Keratinocyte (primary cell): ENCODE measurements around the gene HEATR1. TPM values are rescaled to one million over a fixed set of nuclear protein-coding genes. Genes with fewer than 3 reads are reported as not detected.

Experiments
- DNase-seq: peaks from one replicate; pipeline ENCODE4 v3.0.0-alpha.2; 2011; ENCODE audit warnings: low read depth, missing footprints, low spot score
- FAIRE-seq: peaks from 2 replicates; lab custom pipeline; 2011; peaks lifted over from hg19 to GRCh38; lab: Jason Lieb, UNC
- H2AFZ ChIP-seq: 2 replicates; pipeline ENCODE4 v1.6.0; 2012; ENCODE audit warnings: low read length, control low read depth, inconsistent platforms; ENCODE audit not compliant: control insufficient read depth
- H3K27ac ChIP-seq: 2 replicates; pipeline ENCODE4 v1.5.1; 2011; ENCODE audit warnings: low read length; ENCODE audit not compliant: control insufficient read depth, insufficient read depth
- H3K27me3 ChIP-seq: 3 replicates; pipeline ENCODE4 v1.6.0; 2011; ENCODE audit warnings: low read length; ENCODE audit not compliant: control insufficient read depth, insufficient read depth; ENCODE audit errors: extremely low read depth
- H3K36me3 ChIP-seq, 2 experiments: 2 replicates in 1 of 2; 3 replicates in 1 of 2; pipeline ENCODE4 v1.5.1; 2011; ENCODE audit warnings: low read length in 2 of 2, mild to moderate bottlenecking in 1 of 2; ENCODE audit not compliant: control insufficient read depth in 2 of 2, insufficient read depth in 2 of 2; ENCODE audit errors: extremely low read depth in 1 of 2
- H3K4me1 ChIP-seq: 3 replicates; pipeline ENCODE4 v1.5.1; 2011; ENCODE audit warnings: low read length; ENCODE audit not compliant: control insufficient read depth, insufficient read depth; ENCODE audit errors: extremely low read depth
- H3K4me2 ChIP-seq: 3 replicates; pipeline ENCODE4 v1.6.0; 2011; ENCODE audit warnings: low read depth, low read length; ENCODE audit not compliant: control insufficient read depth, insufficient read depth; ENCODE audit errors: extremely low read depth
- H3K4me3 ChIP-seq, 3 experiments: fragments of 200-600 bp in 1 of 3; sonication (generic) in 1 of 3; 2 replicates in 2 of 3; 3 replicates in 1 of 3; pipeline ENCODE4 v1.5.1; 2011 to 2016; ENCODE audit warnings: low read length in 3 of 3, mild to moderate bottlenecking in 3 of 3, control low read depth in 2 of 3, inconsistent platforms in 1 of 3, low read depth in 1 of 3, mixed read lengths in 1 of 3, mixed run types in 1 of 3, moderate library complexity in 1 of 3; ENCODE audit not compliant: control insufficient read depth in 2 of 3, insufficient read depth in 2 of 3; ENCODE audit errors: extremely low read depth in 1 of 3
- H3K79me2 ChIP-seq: 2 replicates; pipeline ENCODE4 v1.6.0; 2012; ENCODE audit warnings: low read length; ENCODE audit not compliant: control insufficient read depth, insufficient read depth
- H3K9ac ChIP-seq: 3 replicates; pipeline ENCODE4 v1.6.0; 2011; ENCODE audit warnings: low read length; ENCODE audit not compliant: control insufficient read depth, insufficient read depth; ENCODE audit errors: extremely low read depth
- H3K9me1 ChIP-seq: 3 replicates; pipeline ENCODE4 v1.6.0; 2011; ENCODE audit warnings: low read length; ENCODE audit not compliant: control insufficient read depth, insufficient read depth; ENCODE audit errors: extremely low read depth
- H3K9me3 ChIP-seq: 2 replicates; pipeline ENCODE4 v1.5.1; 2012; ENCODE audit warnings: low read depth, low read length; ENCODE audit not compliant: control insufficient read depth
- H4K20me1 ChIP-seq: 3 replicates; pipeline ENCODE4 v1.6.0; 2011; ENCODE audit warnings: low read length; ENCODE audit not compliant: control insufficient read depth, insufficient read depth; ENCODE audit errors: extremely low read depth
- EZH2 ChIP-seq: IDR thresholded peaks from one replicate; pipeline ENCODE4 v1.6.1; 2012; ENCODE audit warnings: inconsistent platforms, mild to moderate bottlenecking, low read length, moderate library complexity
- dilution Hi-C: fragments of 300-500 bp; cut with MboI; formaldehyde crosslinking; loops from one replicate; pipeline ENCODE4 v1.7.0; 2020; ENCODE audit warnings: low sequenced_read_pairs; ENCODE audit not compliant: extremely low pct_ligation_motif_present
- polyA plus RNA-seq, 5 experiments: library from polyadenylated mRNA; depleted of rRNA in 3 of 5; stranded (reverse) in 3 of 5; stranded (forward) in 1 of 5; unstranded in 1 of 5; fragments of >200 nt; gene quantifications; 1 replicate in 1 of 5; 2 replicates in 3 of 5; 3 replicates in 1 of 5; pipeline versions ENCODE4 v1.2.1 to v1.2.3, GENCODE V29; 2011 to 2012; ENCODE audit warnings: missing spikeins in 2 of 5, low read depth in 1 of 5, low replicate concordance in 1 of 5
- TF ChIP-seq, protein P1 (sequence below), 3 experiments: IDR thresholded peaks in 1 of 3; conservative IDR thresholded peaks in 1 of 3; optimal IDR thresholded peaks in 1 of 3; 2 replicates in 2 of 3; 3 replicates in 1 of 3; pipeline versions ENCODE3 to v1.5.1; 2011; ENCODE audit warnings: low read length in 3 of 3, mild to moderate bottlenecking in 3 of 3, moderate library complexity in 2 of 3, control low read depth in 1 of 3, inconsistent platforms in 1 of 3; ENCODE audit not compliant: insufficient read depth in 2 of 3; ENCODE audit errors: extremely low read depth in 1 of 3

Gene HEATR1
- polyA plus RNA-seq, 1 donor (not counting 4 experiments of a cell fraction or from before 2014, with no cell fraction given) = 19.5 TPM

DNA sequence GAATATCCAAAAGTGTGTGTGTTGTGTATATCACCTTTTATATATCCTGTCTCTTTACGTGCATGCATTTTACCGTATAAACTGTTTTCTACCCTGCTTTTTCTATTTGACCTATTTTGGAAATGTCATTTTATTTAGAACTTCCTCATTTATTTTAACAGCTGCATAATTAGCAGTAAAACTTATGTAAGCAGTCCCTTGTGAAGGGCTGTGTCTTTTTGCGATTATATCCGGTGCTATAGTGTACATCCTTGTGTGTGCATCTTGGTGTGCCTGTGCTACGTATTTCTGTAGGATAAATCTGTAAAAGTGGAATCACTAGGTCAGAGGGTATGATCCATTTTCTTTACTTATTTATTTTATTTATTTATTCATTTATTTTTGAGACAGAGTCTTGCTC is 73.4 kb downstream of the HEATR1 start:
- Histone ChIP-seq H2AFZ (no peak overlapping the region), H3K79me2 (no peaks in the 10 kb centered on the region), H3K4me1 (peaks cover 14% of the 10 kb centered on the region), H3K27me3 (no peaks in the 10 kb centered on the region), H3K36me3 (peaks cover 4 to 6% of the 10 kb centered on the region in 2 experiments), H3K9ac (no peak overlapping the region), H3K4me2 (no peak overlapping the region), H3K9me1 (no peaks in the 10 kb centered on the region), H3K9me3 (no peaks in the 10 kb centered on the region), H3K27ac (no peak overlapping the region), H3K4me3 (no peak overlapping the region), H4K20me1 (no peaks in the 10 kb centered on the region)
- no peak for FAIRE-seq
- TF ChIP-seq, protein P1, sequence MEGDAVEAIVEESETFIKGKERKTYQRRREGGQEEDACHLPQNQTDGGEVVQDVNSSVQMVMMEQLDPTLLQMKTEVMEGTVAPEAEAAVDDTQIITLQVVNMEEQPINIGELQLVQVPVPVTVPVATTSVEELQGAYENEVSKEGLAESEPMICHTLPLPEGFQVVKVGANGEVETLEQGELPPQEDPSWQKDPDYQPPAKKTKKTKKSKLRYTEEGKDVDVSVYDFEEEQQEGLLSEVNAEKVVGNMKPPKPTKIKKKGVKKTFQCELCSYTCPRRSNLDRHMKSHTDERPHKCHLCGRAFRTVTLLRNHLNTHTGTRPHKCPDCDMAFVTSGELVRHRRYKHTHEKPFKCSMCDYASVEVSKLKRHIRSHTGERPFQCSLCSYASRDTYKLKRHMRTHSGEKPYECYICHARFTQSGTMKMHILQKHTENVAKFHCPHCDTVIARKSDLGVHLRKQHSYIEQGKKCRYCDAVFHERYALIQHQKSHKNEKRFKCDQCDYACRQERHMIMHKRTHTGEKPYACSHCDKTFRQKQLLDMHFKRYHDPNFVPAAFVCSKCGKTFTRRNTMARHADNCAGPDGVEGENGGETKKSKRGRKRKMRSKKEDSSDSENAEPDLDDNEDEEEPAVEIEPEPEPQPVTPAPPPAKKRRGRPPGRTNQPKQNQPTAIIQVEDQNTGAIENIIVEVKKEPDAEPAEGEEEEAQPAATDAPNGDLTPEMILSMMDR (optimal IDR thresholded peaks at IDR 0.05 in 1 of 3, IDR thresholded peaks at IDR 0.05 in 1 of 3, conservative IDR thresholded peaks at IDR 0.05 in 1 of 3; ENCODE audit: extremely low read depth in 1 of 3, insufficient read depth in 2 of 3, low read length in 3 of 3) = no peak
- no peak for TF ChIP-seq EZH2
- dilution Hi-C loops = no loop called here
- no peak for DNase-seq

DNA sequence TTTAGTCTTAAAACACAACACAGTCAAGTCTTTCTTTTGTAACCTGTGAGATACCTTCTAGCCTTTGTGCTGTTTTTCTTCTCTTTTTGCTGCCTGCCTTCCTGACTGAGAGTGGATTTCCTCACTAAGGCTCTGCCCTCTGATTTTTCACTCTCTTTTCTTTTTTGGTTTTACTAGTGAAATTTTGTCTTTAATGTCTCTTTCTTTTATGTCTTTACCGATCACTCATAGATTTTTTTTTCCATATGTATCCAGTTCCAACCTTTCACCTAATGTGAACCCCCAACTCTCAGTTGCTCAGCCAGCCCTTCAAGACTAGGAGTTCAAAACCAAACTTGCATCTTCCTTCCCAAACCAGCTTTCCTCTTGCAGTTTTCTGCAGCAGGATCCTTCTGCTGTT is 74.0 kb downstream of the HEATR1 start:
- no peak overlapping the region for H3K4me2 ChIP-seq
- dilution Hi-C loops = no loop called here
- no peak overlapping the region for H3K4me3 ChIP-seq
- DNase-seq = no peak
- no peak overlapping the region for H3K9ac ChIP-seq
- FAIRE-seq = no peak
- H2AFZ ChIP-seq = no peak overlapping the region
- H3K27me3 ChIP-seq = no peaks in the 10 kb centered on the region
- H3K27ac ChIP-seq = no peak overlapping the region
- H3K4me1 ChIP-seq = peaks cover 14% of the 10 kb centered on the region
- no peaks in the 10 kb centered on the region for H3K9me1 ChIP-seq
- H3K36me3 ChIP-seq = peaks cover 4 to 5% of the 10 kb centered on the region in 2 experiments
- peaks cover 2% of the 10 kb centered on the region for H3K79me2 ChIP-seq
- H3K9me3 ChIP-seq = no peaks in the 10 kb centered on the region
- H4K20me1 ChIP-seq = no peaks in the 10 kb centered on the region
- TF ChIP-seq EZH2 = no peak
- TF ChIP-seq, protein P1 (optimal IDR thresholded peaks at IDR 0.05 in 1 of 3, IDR thresholded peaks at IDR 0.05 in 1 of 3, conservative IDR thresholded peaks at IDR 0.05 in 1 of 3; ENCODE audit: extremely low read depth in 1 of 3, insufficient read depth in 2 of 3, low read length in 3 of 3) = no peak
